HG03064 (cell line): Measurements from ENCODE around the gene PLLP.

ENCODE experiments used
- ATAC-seq: cut with Tn5 transposase; IDR thresholded peaks from one replicate; pipeline ENCODE4 v1.9.1; 2021; ENCODE audit warnings: low read depth; ENCODE audit not compliant: unreplicated experiment

The PLLP gene

GRCh38 chr16:57303021-57303909, 18.8 kb upstream of the PLLP start:
- no peak for ATAC-seq

GRCh38 chr16:57301126-57301817, 16.8 kb upstream of the PLLP start:
- no peak for ATAC-seq

GRCh38 chr16:57300387-57301125, 16.1 kb upstream of the PLLP start:
- ATAC-seq, result peak; percentile 73

- peak; percentile 58 for ATAC-seq
Observed at GRCh38 chr16:57299719-57300386, 15.4 kb upstream of the PLLP start.

GRCh38 chr16:57299009-57299718, 14.7 kb upstream of the PLLP start:
- peak; percentile 30 for ATAC-seq

GRCh38 chr16:57297856-57298255, 13.4 kb upstream of the PLLP start:
- no peak for ATAC-seq

GRCh38 chr16:57289391-57290257, 5.2 kb upstream of the PLLP start:
- ATAC-seq, result no peak

GRCh38 chr16:57285379-57285778, 907 bp upstream of the PLLP start:
- no peak for ATAC-seq

GRCh38 chr16:57284952-57285363, 486 bp upstream of the PLLP start:
- ATAC-seq, result no peak

GRCh38 chr16:57283959-57284208, 588 bp downstream of the PLLP start:
- no peak for ATAC-seq

- no peak for ATAC-seq
Observed at GRCh38 chr16:57283214-57283958, 1.1 kb downstream of the PLLP start.

- ATAC-seq, result no peak
Observed at GRCh38 chr16:57282510-57283213, 1.8 kb downstream of the PLLP start.

GRCh38 chr16:57281791-57282190, 2.7 kb downstream of the PLLP start:
- ATAC-seq, result no peak

- ATAC-seq, result no peak
Observed at GRCh38 chr16:57279780-57280638, 4.5 kb downstream of the PLLP start.

GRCh38 chr16:57278494-57278893, 6.0 kb downstream of the PLLP start:
- ATAC-seq, result no peak

- ATAC-seq, result no peak
Observed at GRCh38 chr16:57277586-57277985, 6.9 kb downstream of the PLLP start.

- no peak for ATAC-seq
Observed at GRCh38 chr16:57276596-57276995, 7.9 kb downstream of the PLLP start.
